ENCODE data around the gene HS6ST1.

The HS6ST1 gene

GRCh38 chr2:128318776-128319464 lies at the start of gene HS6ST1:
Gene HS6ST1 (minus strand): TSS chr2:128318868. CDS start chr2:128318563, 305 bp downstream.
- FAIRE-seq, result no peak

- no peak for FAIRE-seq
Measured at GRCh38 chr2:128367601-128368359, 49.1 kb upstream of the HS6ST1 start.

GRCh38 chr2:128366713-128367511 lies 48.2 kb upstream of the HS6ST1 start:
- FAIRE-seq, result no peak

- FAIRE-seq, result no peak
Measured at GRCh38 chr2:128365217-128365905, 46.7 kb upstream of the HS6ST1 start.

- FAIRE-seq, result no peak
Measured at GRCh38 chr2:128364441-128364911, 45.8 kb upstream of the HS6ST1 start.

GRCh38 chr2:128363934-128364361 lies 45.3 kb upstream of the HS6ST1 start:
- FAIRE-seq, result no peak

GRCh38 chr2:128362889-128363228 lies 44.2 kb upstream of the HS6ST1 start:
- no peak for FAIRE-seq

GRCh38 chr2:128362176-128362888 lies 43.7 kb upstream of the HS6ST1 start:
- no peak for FAIRE-seq

GRCh38 chr2:128361376-128362131 lies 42.9 kb upstream of the HS6ST1 start:
- no peak for FAIRE-seq

- FAIRE-seq, result no peak
Measured at GRCh38 chr2:128360711-128361110, 42.0 kb upstream of the HS6ST1 start.

GRCh38 chr2:128359841-128360240 lies 41.2 kb upstream of the HS6ST1 start:
- FAIRE-seq, result no peak

GRCh38 chr2:128358941-128359731 lies 40.5 kb upstream of the HS6ST1 start:
- FAIRE-seq, result no peak

- no peak for FAIRE-seq
Measured at GRCh38 chr2:128357506-128358370, 39.1 kb upstream of the HS6ST1 start.

GRCh38 chr2:128356127-128356526 lies 37.5 kb upstream of the HS6ST1 start:
- FAIRE-seq, result no peak

- FAIRE-seq, result no peak
Measured at GRCh38 chr2:128354726-128355470, 36.2 kb upstream of the HS6ST1 start.

GRCh38 chr2:128354161-128354560 lies 35.5 kb upstream of the HS6ST1 start:
- FAIRE-seq, result no peak

- no peak for FAIRE-seq
Measured at GRCh38 chr2:128350736-128351135, 32.1 kb upstream of the HS6ST1 start.

GRCh38 chr2:128348701-128349100 lies 30.0 kb upstream of the HS6ST1 start:
- no peak for FAIRE-seq
